B cell (primary cell): ENCODE data around the gene SLC2A3. TPM values are rescaled to one million over a fixed set of nuclear protein-coding genes. Genes with fewer than 3 reads are reported as not detected.
"Not testable (repeated sequence)": the region's sequence is repeated elsewhere in the genome, so short reads cannot be mapped to it uniquely, and the experiment has no call there.

Source experiments
- ATAC-seq: fragments of 200-7000 bp; cut with Tn5 transposase; one replicate; pipeline ENCODE4 v1.10.0; 2021; ENCODE audit warnings: low read depth, mild to moderate bottlenecking, moderate number of reproducible peaks, moderate library complexity
- CTCF ChIA-PET: fragments of 350-600 bp; sonication (Branson Sonifier 250); formaldehyde crosslinking; loops from one replicate; lab custom pipeline; 2021; ENCODE audit warnings: antibody characterized with exemption, inconsistent platforms; lab: Charles Lee
- POLR2A ChIA-PET: fragments of 350-600 bp; sonication (Branson Sonifier 250); formaldehyde crosslinking; loops from one replicate; lab custom pipeline; 2021; ENCODE audit warnings: antibody characterized with exemption; lab: Charles Lee
- DNase-seq: peaks from one replicate; pipeline ENCODE4 v3.0.0; 2013
- H2AFZ ChIP-seq: 2 replicates; pipeline ENCODE4 v1.6.1; 2012; ENCODE audit warnings: mild to moderate bottlenecking, low read depth, low read length; ENCODE audit not compliant: insufficient read depth, poor library complexity, severe bottlenecking
- H3K27ac ChIP-seq, 2 donors: 1 replicate in 1 of 2; 2 replicates in 1 of 2; pipeline ENCODE4 v1.5.1; 2012 to 2013; ENCODE audit warnings: low read length in 2 of 2, mild to moderate bottlenecking in 2 of 2, moderate library complexity in 1 of 2
- H3K27me3 ChIP-seq, 4 experiments: fragments of 200-600 bp in 1 of 4; sonication (generic) in 1 of 4; replicated peaks in 1 of 4; 1 replicate in 2 of 4; 2 replicates in 2 of 4; pipeline versions ENCODE4 v1.6.1 to v1.7.0; 2013 to 2016; ENCODE audit warnings: low read length in 3 of 4, mild to moderate bottlenecking in 2 of 4, mixed read lengths in 1 of 4, moderate library complexity in 1 of 4; ENCODE audit not compliant: insufficient read depth in 4 of 4, control insufficient read depth in 3 of 4; ENCODE audit errors: control extremely low read depth in 1 of 4
- H3K36me3 ChIP-seq, 2 experiments: replicated peaks in 1 of 2; 1 replicate in 1 of 2; 2 replicates in 1 of 2; pipeline versions ENCODE4 v1.6.1 to v1.7.1; 2013; ENCODE audit warnings: low read length in 1 of 2; ENCODE audit not compliant: insufficient read depth in 2 of 2, control insufficient read depth in 1 of 2; ENCODE audit errors: control extremely low read depth in 1 of 2, extremely low read depth in 1 of 2
- H3K4me1 ChIP-seq, 2 donors: fragments of 200-600 bp in 1 of 2; sonication (generic) in 1 of 2; 1 replicate in 1 of 2; 2 replicates in 1 of 2; pipeline versions ENCODE4 v1.5.1 to v1.6.1; 2013 to 2017; ENCODE audit warnings: low read length in 2 of 2; ENCODE audit not compliant: control insufficient read depth in 2 of 2, insufficient read depth in 2 of 2
- H3K4me2 ChIP-seq: replicated peaks from 2 replicates; pipeline ENCODE3; 2012; ENCODE audit warnings: mild to moderate bottlenecking, low read depth, low read length; ENCODE audit not compliant: poor library complexity, severe bottlenecking
- H3K4me3 ChIP-seq, 5 experiments: fragments of 200-600 bp in 1 of 5; sonication (generic) in 1 of 5; 1 replicate in 3 of 5; 2 replicates in 2 of 5; pipeline versions ENCODE4 v1.5.1 to v1.7.0; 2011 to 2016; ENCODE audit warnings: low read length in 4 of 5, mild to moderate bottlenecking in 4 of 5, low read depth in 2 of 5, control low read depth in 1 of 5, moderate library complexity in 1 of 5; ENCODE audit not compliant: insufficient read depth in 1 of 5; ENCODE audit errors: control extremely low read depth in 1 of 5, extremely low read depth in 1 of 5
- H3K79me2 ChIP-seq: fragments of 200-600 bp; sonication (generic); one replicate; pipeline ENCODE4 v1.6.0; 2016; ENCODE audit warnings: low read length; ENCODE audit not compliant: control insufficient read depth, insufficient read depth
- H3K9ac ChIP-seq: fragments of 200-600 bp; sonication (generic); 2 replicates; pipeline ENCODE4 v1.6.1; 2017; ENCODE audit warnings: mild to moderate bottlenecking, low read length, moderate library complexity
- H3K9me3 ChIP-seq, 3 donors: one replicate each; pipeline versions ENCODE4 v1.6.1 to v1.7.1; 2013; ENCODE audit warnings: low read length in 2 of 3; ENCODE audit not compliant: control insufficient read depth in 2 of 3, insufficient read depth in 1 of 3; ENCODE audit errors: control extremely low read depth in 1 of 3
- H4K20me1 ChIP-seq: 2 replicates; pipeline ENCODE4 v1.6.0; 2012; ENCODE audit warnings: mild to moderate bottlenecking, low read length; ENCODE audit not compliant: insufficient read depth, control insufficient read depth, poor library complexity, severe bottlenecking
- H3K27ac Mint-ChIP-seq: one replicate; pipeline ENCODE4 v1.8.0; 2021; ENCODE audit warnings: mixed read lengths
- H3K27me3 Mint-ChIP-seq: one replicate; pipeline ENCODE4 v1.8.0; 2021; ENCODE audit warnings: mixed read lengths
- H3K4me1 Mint-ChIP-seq: one replicate; pipeline ENCODE4 v1.8.0; 2021; ENCODE audit warnings: mixed read lengths
- H3K4me3 Mint-ChIP-seq: one replicate; pipeline ENCODE4 v1.8.0; 2021; ENCODE audit warnings: mixed read lengths
- H3K9me3 Mint-ChIP-seq: one replicate; pipeline ENCODE4 v1.8.0; 2022; ENCODE audit warnings: mixed read lengths; ENCODE audit not compliant: insufficient read depth
- EZH2 ChIP-seq: IDR thresholded peaks from 2 replicates; pipeline ENCODE4 v1.6.1; 2012; ENCODE audit warnings: borderline replicate concordance, low read depth, mild to moderate bottlenecking, moderate library complexity, low read length; ENCODE audit not compliant: insufficient read depth, poor library complexity, severe bottlenecking
- WGBS: methylation state at CpG from one replicate; pipeline ENCODE4 v1.1.5; 2013; ENCODE audit warnings: missing lambda C conversion rate; ENCODE audit not compliant: insufficient coverage; 5-methylcytosine and 5-hydroxymethylcytosine counted together
- intact Hi-C: fragments of 100-400 bp; cut with micrococcal nuclease; formaldehyde crosslinking; loops from one replicate; pipeline ENCODE4 v1.10.0; 2022
- polyA plus RNA-seq: library from polyadenylated mRNA; depleted of rRNA; stranded (reverse); fragments of >200 nt; gene quantifications from 2 replicates; pipeline ENCODE4 v1.2.3, GENCODE V29; 2012
- total RNA-seq, 2 donors: library from RNA; stranded (reverse); fragments of 120-200 nt in 1 of 2; gene quantifications; 1 replicate in 1 of 2; 2 replicates in 1 of 2; pipeline versions ENCODE4 v1.2.3 to v1.2.4, GENCODE V29; 2013 to 2022
- TF ChIP-seq, protein P1 (sequence below): fragments of 200-600 bp; IDR thresholded peaks from one replicate; pipeline ENCODE4 v1.8.0; 2022; ENCODE audit warnings: antibody characterized with exemption, mild to moderate bottlenecking

SLC2A3 gene
- total and polyA plus RNA-seq, 2 donors (not counting 1 experiment from before 2014, with no cell fraction given): 215 to 284 TPM

DNA sequence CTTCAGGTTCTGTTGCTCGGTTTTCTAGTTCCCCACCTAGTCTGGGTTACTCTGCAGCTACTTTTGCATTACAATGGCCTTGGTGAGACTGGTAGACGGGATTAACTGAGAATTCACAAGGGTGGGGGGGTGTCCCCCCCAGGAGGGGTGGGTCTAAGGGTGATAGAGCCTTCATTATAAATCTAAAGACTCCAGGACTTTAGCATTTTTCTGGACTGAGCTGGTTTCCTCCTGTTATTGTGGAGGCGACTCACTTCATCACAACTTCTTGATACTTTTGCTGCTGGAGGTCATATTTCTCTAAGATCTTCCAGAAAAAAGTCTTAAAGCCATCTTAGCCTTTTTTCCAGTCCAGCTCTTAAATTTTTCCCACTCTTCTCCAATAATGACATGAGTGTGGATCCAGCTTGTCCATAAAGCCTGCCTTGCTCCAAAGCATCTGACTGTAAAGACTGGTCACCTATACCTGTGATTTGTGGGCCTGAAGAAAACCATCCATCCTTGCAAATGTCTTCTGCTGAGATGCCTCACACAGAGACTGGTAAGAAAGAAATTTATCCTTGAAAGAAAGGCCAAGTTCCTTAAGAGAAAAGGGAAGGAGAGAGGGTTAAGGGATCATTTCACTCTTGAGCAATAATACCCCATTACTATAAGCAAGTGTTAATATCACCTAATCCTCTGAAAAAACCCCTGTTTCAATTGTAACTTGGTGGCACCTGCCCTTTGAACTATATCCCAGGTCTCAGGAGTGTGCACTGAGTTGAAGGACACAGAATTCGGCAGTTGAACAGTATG, 43.6 kb downstream of the SLC2A3 start:
- H3K27me3 Mint-ChIP-seq: peaks cover 10% of the 10 kb centered on the region
- ATAC-seq: no peak
- H3K4me2 ChIP-seq: no peak overlapping the region
- no peak for TF ChIP-seq EZH2
- TF ChIP-seq, protein P1, sequence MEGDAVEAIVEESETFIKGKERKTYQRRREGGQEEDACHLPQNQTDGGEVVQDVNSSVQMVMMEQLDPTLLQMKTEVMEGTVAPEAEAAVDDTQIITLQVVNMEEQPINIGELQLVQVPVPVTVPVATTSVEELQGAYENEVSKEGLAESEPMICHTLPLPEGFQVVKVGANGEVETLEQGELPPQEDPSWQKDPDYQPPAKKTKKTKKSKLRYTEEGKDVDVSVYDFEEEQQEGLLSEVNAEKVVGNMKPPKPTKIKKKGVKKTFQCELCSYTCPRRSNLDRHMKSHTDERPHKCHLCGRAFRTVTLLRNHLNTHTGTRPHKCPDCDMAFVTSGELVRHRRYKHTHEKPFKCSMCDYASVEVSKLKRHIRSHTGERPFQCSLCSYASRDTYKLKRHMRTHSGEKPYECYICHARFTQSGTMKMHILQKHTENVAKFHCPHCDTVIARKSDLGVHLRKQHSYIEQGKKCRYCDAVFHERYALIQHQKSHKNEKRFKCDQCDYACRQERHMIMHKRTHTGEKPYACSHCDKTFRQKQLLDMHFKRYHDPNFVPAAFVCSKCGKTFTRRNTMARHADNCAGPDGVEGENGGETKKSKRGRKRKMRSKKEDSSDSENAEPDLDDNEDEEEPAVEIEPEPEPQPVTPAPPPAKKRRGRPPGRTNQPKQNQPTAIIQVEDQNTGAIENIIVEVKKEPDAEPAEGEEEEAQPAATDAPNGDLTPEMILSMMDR: no peak
- H3K27me3 ChIP-seq: peaks cover 0 to 5% (median 0%) of the 10 kb centered on the region in 4 experiments
- H3K79me2 ChIP-seq: no peaks in the 10 kb centered on the region
- H3K4me1 ChIP-seq: no peaks in the 10 kb centered on the region
- no peaks in the 10 kb centered on the region for H4K20me1 ChIP-seq
- 88% methylated on average over 1 of the region's 4 CpGs for WGBS
- no peak overlapping the region for H3K4me3 ChIP-seq
- POLR2A ChIA-PET: no interaction called here
- H3K9me3 ChIP-seq: no peaks in the 10 kb centered on the region
- no peak overlapping the region for H3K27ac Mint-ChIP-seq
- no peak overlapping the region for H3K27ac ChIP-seq
- no peak overlapping the region for H3K4me3 Mint-ChIP-seq
- H2AFZ ChIP-seq: no peak overlapping the region
- no peak overlapping the region for H3K9ac ChIP-seq
- DNase-seq: no peak
- H3K4me1 Mint-ChIP-seq: no peaks in the 10 kb centered on the region
- intact Hi-C loops: no loop called here
- no peaks in the 10 kb centered on the region for H3K36me3 ChIP-seq
- no peaks in the 10 kb centered on the region for H3K9me3 Mint-ChIP-seq
- CTCF ChIA-PET: interaction anchor here (0.6 kb wide), 1 partner anchor 1152 kb away, joined by 3 read pairs; no protein-coding TSS in a partner anchor

DNA sequence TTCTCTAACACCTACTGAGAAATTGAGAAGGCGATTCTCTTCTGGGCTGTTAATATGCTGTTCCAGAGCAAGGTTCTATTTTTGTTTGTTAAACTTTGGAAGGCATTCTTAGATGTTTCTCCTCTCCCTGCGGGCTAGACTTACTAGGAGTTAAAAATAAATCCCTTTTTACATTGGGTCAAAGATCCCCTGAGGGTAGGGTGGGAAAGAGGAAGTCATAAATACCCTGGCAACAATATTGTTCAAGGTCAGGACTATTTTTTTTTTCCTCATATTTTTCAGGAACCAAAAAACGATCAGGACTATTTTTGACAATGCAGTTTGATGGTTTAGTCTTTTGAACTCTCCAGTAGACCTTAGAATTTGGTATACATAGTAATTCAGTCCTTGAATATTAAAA, 51.3 kb downstream of the SLC2A3 start:
- H2AFZ ChIP-seq: no peak overlapping the region
- H3K4me3 ChIP-seq: no peak overlapping the region
- no peak overlapping the region for H3K4me3 Mint-ChIP-seq
- DNase-seq: no peak
- TF ChIP-seq, protein P1: no peak
- no peak for TF ChIP-seq EZH2
- peaks cover 7% of the 10 kb centered on the region for H3K27me3 Mint-ChIP-seq
- no peaks in the 10 kb centered on the region for H3K27me3 ChIP-seq
- H3K4me1 Mint-ChIP-seq: peaks cover 1% of the 10 kb centered on the region
- ChIA-PET CTCF (no interaction called here), POLR2A (no interaction called here)
- H3K79me2 ChIP-seq: no peaks in the 10 kb centered on the region
- no peaks in the 10 kb centered on the region for H3K36me3 ChIP-seq
- no peak overlapping the region for H3K9ac ChIP-seq
- H3K9me3 ChIP-seq: no peaks in the 10 kb centered on the region
- no peak overlapping the region for H3K4me2 ChIP-seq
- no CpG with 5 or more reads among the region's 3 CpGs for WGBS
- H4K20me1 ChIP-seq: no peaks in the 10 kb centered on the region
- no peak for ATAC-seq
- no peak overlapping the region for H3K27ac Mint-ChIP-seq
- no peak overlapping the region for H3K27ac ChIP-seq
- H3K4me1 ChIP-seq: peaks cover 0 to 5% of the 10 kb centered on the region in 2 donors
- intact Hi-C loops: no loop called here
- H3K9me3 Mint-ChIP-seq: no peaks in the 10 kb centered on the region

- H4K20me1 ChIP-seq, H3K79me2 ChIP-seq, ATAC-seq, H3K27me3 Mint-ChIP-seq, H3K27me3 ChIP-seq, H3K4me1 ChIP-seq, H3K27ac Mint-ChIP-seq, H3K9me3 Mint-ChIP-seq, H3K4me3 ChIP-seq, H3K9me3 ChIP-seq, H3K4me1 Mint-ChIP-seq, H3K9ac ChIP-seq, CTCF ChIA-PET, H3K4me2 ChIP-seq, intact Hi-C loops, H3K36me3 ChIP-seq, H3K27ac ChIP-seq, DNase-seq, H3K4me3 Mint-ChIP-seq, POLR2A ChIA-PET, H2AFZ ChIP-seq: not testable (repeated sequence)
- 100% methylated on average over 1 of the region's 4 CpGs for WGBS
Measured at GRCh38 chr12:7881736-7882120, 54.3 kb downstream of the SLC2A3 start.
